Ishikawa (cell line): ENCODE measurements around the gene PDE6A.

Source experiments
- CEBPB ChIP-seq: IDR thresholded peaks from 2 replicates; pipeline ENCODE4 v1.6.1; 2012
- CREB1 ChIP-seq: IDR thresholded peaks from 2 replicates; pipeline ENCODE4 v1.6.1; 2012; ENCODE audit warnings: low read depth
- EGR1 ChIP-seq: IDR thresholded peaks from 2 replicates; pipeline ENCODE4 v1.6.1; 2012
- EP300 ChIP-seq: IDR thresholded peaks from 2 replicates; pipeline ENCODE4 v1.6.1; 2012; ENCODE audit warnings: borderline replicate concordance
- FOXM1 ChIP-seq: IDR thresholded peaks from 2 replicates; pipeline ENCODE4 v1.6.1; 2012; ENCODE audit warnings: low read depth, borderline replicate concordance
- NFIC ChIP-seq: IDR thresholded peaks from 2 replicates; pipeline ENCODE4 v1.6.1; 2012
- RAD21 ChIP-seq: IDR thresholded peaks from 2 replicates; pipeline ENCODE4 v1.6.1; 2012; ENCODE audit warnings: low read depth
- TAF1 ChIP-seq: IDR thresholded peaks from 2 replicates; pipeline ENCODE4 v1.6.1; 2012; ENCODE audit warnings: low read depth, mild to moderate bottlenecking
- TCF12 ChIP-seq: IDR thresholded peaks from 2 replicates; pipeline ENCODE4 v1.6.1; 2012; ENCODE audit warnings: low read depth
- TEAD4 ChIP-seq: IDR thresholded peaks from 2 replicates; pipeline ENCODE4 v1.6.1; 2012
- YY1 ChIP-seq: IDR thresholded peaks from 2 replicates; pipeline ENCODE4 v1.6.1; 2012; ENCODE audit warnings: low read depth
- ZBTB7A ChIP-seq: IDR thresholded peaks from 2 replicates; pipeline ENCODE4 v1.6.1; 2012; ENCODE audit warnings: low read depth
- TF ChIP-seq, protein P1 (sequence below): IDR thresholded peaks from 2 replicates; pipeline ENCODE4 v1.6.1; 2012
- TF ChIP-seq, protein P2 (sequence below): IDR thresholded peaks from 2 replicates; pipeline ENCODE4 v1.6.1; 2012; ENCODE audit warnings: low read depth, mild to moderate bottlenecking
- TF ChIP-seq, protein P3 (sequence below): IDR thresholded peaks from 2 replicates; pipeline ENCODE4 v1.6.1; 2012

The PDE6A gene

DNA sequence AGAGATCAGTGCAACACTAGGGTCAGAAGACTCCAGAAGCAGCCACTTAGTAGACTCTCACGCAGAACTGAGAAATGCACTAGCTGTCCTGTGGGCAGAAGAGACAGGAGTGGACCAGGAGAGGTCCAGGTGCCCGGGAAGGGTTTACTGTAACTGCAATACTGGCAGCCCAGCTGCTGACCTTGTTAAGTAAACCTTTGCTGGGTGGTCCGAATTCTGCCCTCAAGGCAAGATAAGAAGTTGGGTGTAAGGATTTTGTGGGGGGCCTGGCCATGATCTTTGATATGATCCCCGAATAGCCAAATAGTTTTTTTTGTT lies 91.3 kb downstream of the PDE6A start:
- TF ChIP-seq NFIC (no peak), CREB1 (no peak), RAD21 (no peak), EGR1 (no peak)

DNA sequence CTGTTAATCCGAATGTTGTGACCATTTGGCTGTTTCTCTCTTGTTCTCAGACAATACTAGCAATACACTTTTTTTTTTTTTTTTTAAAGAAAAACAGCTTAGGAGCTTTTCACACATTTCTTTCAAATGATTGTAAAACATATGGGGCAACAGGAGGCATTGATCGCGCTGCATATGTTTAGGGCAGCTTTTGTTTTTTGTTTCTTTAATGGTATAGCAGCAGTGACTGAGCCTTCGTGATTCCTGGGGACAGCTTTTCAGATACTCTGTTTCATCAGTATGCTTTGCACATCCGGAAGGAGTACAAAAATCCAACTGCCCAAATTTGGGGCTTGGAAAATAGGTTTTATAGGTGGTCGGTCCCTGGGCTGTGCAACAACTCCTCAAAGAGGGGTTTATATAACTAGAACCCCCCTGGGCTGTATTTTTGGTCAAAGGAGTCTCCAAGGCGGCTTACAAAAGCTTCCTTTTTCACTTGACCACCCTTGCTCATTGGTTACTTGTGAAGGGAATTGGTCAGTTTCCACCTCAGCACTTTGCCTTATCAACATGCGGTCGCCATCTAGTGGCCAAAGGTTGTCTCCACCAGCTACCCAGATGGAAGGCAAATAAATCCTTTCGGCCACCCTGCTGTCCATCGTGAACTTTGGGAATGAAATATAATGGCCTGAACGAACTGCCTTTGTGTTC lies 91.8 kb downstream of the PDE6A start:
- TF ChIP-seq FOXM1 (no peak), RAD21 (peak; percentile 80)

DNA sequence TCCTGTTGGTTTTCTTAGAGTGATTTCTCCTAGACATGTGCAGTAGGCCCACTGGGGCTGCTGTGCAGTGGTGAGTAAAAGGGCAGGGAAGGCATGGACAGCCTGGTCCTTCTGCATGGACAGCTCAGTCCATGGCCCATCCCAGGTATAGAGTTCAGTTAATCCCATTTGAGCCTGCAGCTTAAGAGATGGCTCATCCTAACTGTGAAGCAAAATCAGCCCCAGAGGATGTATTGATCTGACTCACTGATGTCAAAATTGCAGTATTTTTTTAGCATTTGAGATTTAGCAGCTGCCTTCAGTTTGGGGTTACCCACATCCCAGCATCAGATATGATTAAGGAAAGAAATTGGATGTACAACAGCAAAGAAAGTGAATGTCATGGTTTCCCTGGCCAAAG lies 93.4 kb downstream of the PDE6A start:
- TF ChIP-seq TAF1 = no peak
- TF ChIP-seq, protein P1, sequence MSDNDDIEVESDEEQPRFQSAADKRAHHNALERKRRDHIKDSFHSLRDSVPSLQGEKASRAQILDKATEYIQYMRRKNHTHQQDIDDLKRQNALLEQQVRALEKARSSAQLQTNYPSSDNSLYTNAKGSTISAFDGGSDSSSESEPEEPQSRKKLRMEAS = no peak
- TF ChIP-seq ZBTB7A = no peak
- no peak for TF ChIP-seq RAD21
- TF ChIP-seq CREB1 = no peak
- TF ChIP-seq EP300 = no peak
- TF ChIP-seq, protein P2, sequence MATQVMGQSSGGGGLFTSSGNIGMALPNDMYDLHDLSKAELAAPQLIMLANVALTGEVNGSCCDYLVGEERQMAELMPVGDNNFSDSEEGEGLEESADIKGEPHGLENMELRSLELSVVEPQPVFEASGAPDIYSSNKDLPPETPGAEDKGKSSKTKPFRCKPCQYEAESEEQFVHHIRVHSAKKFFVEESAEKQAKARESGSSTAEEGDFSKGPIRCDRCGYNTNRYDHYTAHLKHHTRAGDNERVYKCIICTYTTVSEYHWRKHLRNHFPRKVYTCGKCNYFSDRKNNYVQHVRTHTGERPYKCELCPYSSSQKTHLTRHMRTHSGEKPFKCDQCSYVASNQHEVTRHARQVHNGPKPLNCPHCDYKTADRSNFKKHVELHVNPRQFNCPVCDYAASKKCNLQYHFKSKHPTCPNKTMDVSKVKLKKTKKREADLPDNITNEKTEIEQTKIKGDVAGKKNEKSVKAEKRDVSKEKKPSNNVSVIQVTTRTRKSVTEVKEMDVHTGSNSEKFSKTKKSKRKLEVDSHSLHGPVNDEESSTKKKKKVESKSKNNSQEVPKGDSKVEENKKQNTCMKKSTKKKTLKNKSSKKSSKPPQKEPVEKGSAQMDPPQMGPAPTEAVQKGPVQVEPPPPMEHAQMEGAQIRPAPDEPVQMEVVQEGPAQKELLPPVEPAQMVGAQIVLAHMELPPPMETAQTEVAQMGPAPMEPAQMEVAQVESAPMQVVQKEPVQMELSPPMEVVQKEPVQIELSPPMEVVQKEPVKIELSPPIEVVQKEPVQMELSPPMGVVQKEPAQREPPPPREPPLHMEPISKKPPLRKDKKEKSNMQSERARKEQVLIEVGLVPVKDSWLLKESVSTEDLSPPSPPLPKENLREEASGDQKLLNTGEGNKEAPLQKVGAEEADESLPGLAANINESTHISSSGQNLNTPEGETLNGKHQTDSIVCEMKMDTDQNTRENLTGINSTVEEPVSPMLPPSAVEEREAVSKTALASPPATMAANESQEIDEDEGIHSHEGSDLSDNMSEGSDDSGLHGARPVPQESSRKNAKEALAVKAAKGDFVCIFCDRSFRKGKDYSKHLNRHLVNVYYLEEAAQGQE = no peak
- no peak for TF ChIP-seq FOXM1
- TF ChIP-seq EGR1 = no peak
- TF ChIP-seq TCF12 = no peak

DNA sequence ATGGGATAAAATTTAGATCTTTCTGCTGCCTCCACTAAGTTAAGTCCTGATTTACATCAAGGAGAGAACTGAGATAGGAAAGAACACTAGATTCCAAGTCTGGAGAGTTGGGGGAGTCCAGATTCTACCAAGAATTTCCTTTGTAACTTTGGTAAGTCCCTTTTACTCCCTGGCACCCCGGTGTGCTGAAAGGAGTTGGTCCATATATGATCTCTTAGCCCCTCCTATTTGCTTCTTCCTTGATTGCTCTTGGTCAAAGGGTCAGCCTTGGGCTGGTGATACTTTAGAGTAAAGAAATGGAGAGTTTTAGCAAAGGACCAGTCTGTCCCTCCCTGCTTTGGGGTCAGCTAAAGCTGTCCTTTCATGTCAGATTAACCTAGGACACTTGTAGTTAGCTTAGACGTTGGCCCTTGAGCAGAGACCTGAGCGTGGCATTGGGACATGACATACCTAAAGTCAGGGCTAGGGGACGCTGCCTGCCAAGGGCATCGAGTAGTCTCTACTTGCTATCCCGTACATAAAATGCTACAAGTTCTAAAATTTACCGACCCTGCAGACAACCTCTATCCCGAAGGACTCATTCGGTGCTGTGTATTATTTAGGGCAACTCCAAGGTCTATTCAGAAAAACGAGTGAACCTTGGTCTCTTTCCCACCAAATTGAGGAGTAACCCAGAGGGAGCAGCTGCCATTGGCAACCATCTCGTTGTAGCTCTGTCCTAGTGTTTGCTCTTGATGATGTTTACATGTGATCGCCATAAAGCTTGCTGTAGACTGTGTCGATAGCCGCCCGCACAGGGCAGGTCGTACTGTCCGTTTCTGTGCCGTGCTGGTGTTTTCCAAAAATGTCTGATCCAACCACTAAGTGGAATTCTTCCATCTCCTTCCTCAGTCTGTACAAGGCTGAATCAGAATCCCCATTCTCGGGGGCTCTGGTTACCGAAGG lies 94.4 kb downstream of the PDE6A start:
- TF ChIP-seq RAD21 = 0 out of 2 replicates have a peak, but pooled peaks have one; percentile 9
- TF ChIP-seq, protein P2 = no peak
- TF ChIP-seq NFIC = no peak

DNA sequence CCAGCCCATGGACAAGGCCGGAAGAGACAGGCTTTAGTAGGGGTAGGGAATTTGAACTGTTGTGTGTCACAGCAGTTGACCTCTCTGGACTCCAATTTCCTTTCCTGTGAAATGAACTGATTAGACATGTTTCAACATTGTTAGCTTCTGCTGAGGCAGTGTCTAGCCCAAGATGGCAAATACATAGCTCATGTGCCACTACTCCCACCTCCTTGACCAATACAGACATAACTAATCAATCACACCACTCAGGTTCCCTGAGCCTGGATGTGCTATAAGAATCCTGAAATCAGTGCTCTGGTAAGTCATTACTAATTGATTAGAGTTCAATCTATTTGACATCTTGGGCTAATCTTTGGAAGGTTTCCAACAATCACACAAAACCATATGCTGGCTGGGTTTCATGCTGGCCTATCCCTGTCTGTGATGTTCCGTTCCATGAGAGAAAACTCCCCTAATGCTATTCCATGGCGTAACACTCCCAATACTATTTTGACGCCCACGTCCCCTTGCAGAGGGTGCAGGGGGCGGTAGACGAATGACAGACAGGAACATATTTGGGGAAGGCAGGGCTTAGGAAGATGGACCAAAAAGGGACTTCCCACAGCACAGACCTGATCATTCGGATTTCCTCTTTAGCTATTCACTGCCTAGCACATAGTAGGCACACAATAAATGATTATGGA lies 95.2 kb downstream of the PDE6A start:
- TF ChIP-seq TCF12 (no peak), TAF1 (no peak), NFIC (no peak), ZBTB7A (no peak), EP300 (no peak), EGR1 (no peak), RAD21 (no peak), CEBPB (no peak), CREB1 (no peak), FOXM1 (no peak), YY1 (no peak), TEAD4 (no peak)
- TF ChIP-seq, protein P1 = no peak
- TF ChIP-seq, protein P2 = no peak
- TF ChIP-seq, protein P3, sequence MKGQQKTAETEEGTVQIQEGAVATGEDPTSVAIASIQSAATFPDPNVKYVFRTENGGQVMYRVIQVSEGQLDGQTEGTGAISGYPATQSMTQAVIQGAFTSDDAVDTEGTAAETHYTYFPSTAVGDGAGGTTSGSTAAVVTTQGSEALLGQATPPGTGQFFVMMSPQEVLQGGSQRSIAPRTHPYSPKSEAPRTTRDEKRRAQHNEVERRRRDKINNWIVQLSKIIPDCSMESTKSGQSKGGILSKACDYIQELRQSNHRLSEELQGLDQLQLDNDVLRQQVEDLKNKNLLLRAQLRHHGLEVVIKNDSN = no peak
